GM19468 (cell line): ENCODE measurements around the gene RUNX2.

Source experiments
- ATAC-seq: cut with Tn5 transposase; IDR thresholded peaks from one replicate; pipeline ENCODE4 v1.9.1; 2021; ENCODE audit warnings: mild to moderate bottlenecking, moderate library complexity, moderate number of reproducible peaks; ENCODE audit not compliant: unreplicated experiment; ENCODE audit errors: extremely low read depth

Gene RUNX2

GRCh38 chr6:45350186-45350710, 22.1 kb downstream of the RUNX2 start:
- no peak for ATAC-seq

GRCh38 chr6:45351076-45351475, 22.9 kb downstream of the RUNX2 start:
- no peak for ATAC-seq

- no peak for ATAC-seq
These were observed 23.5 kb downstream of the RUNX2 start for GRCh38 chr6:45351667-45352066.

GRCh38 chr6:45353654-45354053, 25.5 kb downstream of the RUNX2 start:
- ATAC-seq, result no peak

GRCh38 chr6:45364466-45364865, 36.3 kb downstream of the RUNX2 start:
- no peak for ATAC-seq

- ATAC-seq, result no peak
These were observed 36.9 kb downstream of the RUNX2 start for GRCh38 chr6:45365036-45365435.

GRCh38 chr6:45366534-45366933, 38.4 kb downstream of the RUNX2 start:
- no peak for ATAC-seq

GRCh38 chr6:45367999-45368398, 39.9 kb downstream of the RUNX2 start:
- no peak for ATAC-seq

GRCh38 chr6:45369870-45370269, 41.7 kb downstream of the RUNX2 start:
- ATAC-seq, result no peak

GRCh38 chr6:45371924-45372573, 43.9 kb downstream of the RUNX2 start:
- no peak for ATAC-seq

GRCh38 chr6:45375449-45375848, 47.3 kb downstream of the RUNX2 start:
- no peak for ATAC-seq

GRCh38 chr6:45376310-45377042, 48.3 kb downstream of the RUNX2 start:
- no peak for ATAC-seq

- ATAC-seq, result no peak
These were observed 49.0 kb downstream of the RUNX2 start for GRCh38 chr6:45377043-45377553.

- peak; percentile 81 for ATAC-seq
These were observed 49.6 kb downstream of the RUNX2 start, which contains the start of gene SUPT3H for GRCh38 chr6:45377554-45378333. Gene SUPT3H (minus strand): TSS chr6:45377934.

GRCh38 chr6:45378334-45378926, 50.3 kb downstream of the RUNX2 start:
- no peak for ATAC-seq

- no peak for ATAC-seq
These were observed 54.3 kb downstream of the RUNX2 start for GRCh38 chr6:45382391-45382790.

- no peak for ATAC-seq
These were observed 58.4 kb downstream of the RUNX2 start for GRCh38 chr6:45386501-45386900.

GRCh38 chr6:45387236-45387635, 59.1 kb downstream of the RUNX2 start:
- no peak for ATAC-seq

GRCh38 chr6:45388328-45388727, 60.2 kb downstream of the RUNX2 start:
- no peak for ATAC-seq

- no peak for ATAC-seq
These were observed 66.5 kb downstream of the RUNX2 start for GRCh38 chr6:45394586-45395095.
